Measurements from ENCODE around the gene COX4I2.

The COX4I2 gene

GRCh38 chr20:31679357-31680285 is 41.9 kb downstream of the COX4I2 start:
- no peak for DNase-seq (ENCODE audit: insufficient read length, low spot score)
- FAIRE-seq: no peak
- TF ChIP-seq POU2F2 (IDR thresholded peaks at IDR 0.05; ENCODE audit: low read depth, low read length) (no peak), SPI1 (IDR thresholded peaks at IDR 0.05; ENCODE audit: low read depth, low read length) (no peak), POLR2AphosphoS5 (IDR thresholded peaks at IDR 0.05; ENCODE audit: low read depth, low read length) (no peak), POLR2A (IDR thresholded peaks at IDR 0.05; ENCODE audit: low read depth, low read length) (no peak), TAF1 (IDR thresholded peaks at IDR 0.05; ENCODE audit: low read depth, low read length) (no peak), PAX5 (IDR thresholded peaks at IDR 0.05; ENCODE audit: insufficient read depth, low read length, severe bottlenecking) (no peak)

GRCh38 chr20:31680286-31681127 is 42.8 kb downstream of the COX4I2 start:
- FAIRE-seq: no peak
- no peak for DNase-seq (ENCODE audit: insufficient read length, low spot score)
- TF ChIP-seq PAX5 (IDR thresholded peaks at IDR 0.05; ENCODE audit: insufficient read depth, low read length, severe bottlenecking) (no peak), TAF1 (IDR thresholded peaks at IDR 0.05; ENCODE audit: low read depth, low read length) (no peak), POU2F2 (IDR thresholded peaks at IDR 0.05; ENCODE audit: low read depth, low read length) (no peak), POLR2A (IDR thresholded peaks at IDR 0.05; ENCODE audit: low read depth, low read length) (no peak)

DNA sequence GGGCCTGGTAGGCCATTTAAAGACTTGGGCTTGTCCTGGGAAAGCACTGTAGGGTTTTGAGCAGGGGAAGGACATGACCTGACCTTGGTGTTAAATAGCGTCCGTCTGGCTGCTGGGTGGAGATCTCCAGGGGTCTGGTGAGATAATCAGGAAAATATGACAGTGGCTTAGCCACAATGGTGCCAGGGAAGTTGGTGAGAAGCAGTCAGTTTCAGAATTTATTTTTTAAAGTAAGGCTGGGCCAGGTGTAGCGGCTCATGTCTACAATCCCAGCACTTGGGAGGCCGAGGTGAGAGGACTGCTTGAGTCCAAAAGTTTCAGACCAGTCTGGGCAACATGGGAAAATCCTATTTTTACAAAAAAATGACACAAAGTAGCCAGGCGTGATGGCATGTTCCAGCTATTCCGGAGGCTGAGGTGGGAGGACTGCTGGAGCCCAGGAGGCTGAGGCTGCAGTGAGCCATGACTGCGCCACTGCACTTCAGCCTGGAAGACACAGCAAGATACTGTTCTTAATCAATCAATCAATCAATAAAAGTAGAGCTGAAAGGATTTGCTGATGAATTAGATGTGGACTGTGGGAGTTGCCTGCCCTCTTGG is 43.5 kb downstream of the COX4I2 start:
- FAIRE-seq (no peak), DNase-seq (ENCODE audit: insufficient read length, low spot score) (no peak)
- no peak for TF ChIP-seq POLR2A (IDR thresholded peaks at IDR 0.05; ENCODE audit: low read depth, low read length)
- no peak for TF ChIP-seq SPI1 (IDR thresholded peaks at IDR 0.05; ENCODE audit: low read depth, low read length)
- TF ChIP-seq POU2F2 (IDR thresholded peaks at IDR 0.05; ENCODE audit: low read depth, low read length): no peak
- no peak for TF ChIP-seq POLR2AphosphoS5 (IDR thresholded peaks at IDR 0.05; ENCODE audit: low read depth, low read length)
- TF ChIP-seq PAX5 (IDR thresholded peaks at IDR 0.05; ENCODE audit: insufficient read depth, low read length, severe bottlenecking): no peak
- no peak for TF ChIP-seq TAF1 (IDR thresholded peaks at IDR 0.05; ENCODE audit: low read depth, low read length)

DNA sequence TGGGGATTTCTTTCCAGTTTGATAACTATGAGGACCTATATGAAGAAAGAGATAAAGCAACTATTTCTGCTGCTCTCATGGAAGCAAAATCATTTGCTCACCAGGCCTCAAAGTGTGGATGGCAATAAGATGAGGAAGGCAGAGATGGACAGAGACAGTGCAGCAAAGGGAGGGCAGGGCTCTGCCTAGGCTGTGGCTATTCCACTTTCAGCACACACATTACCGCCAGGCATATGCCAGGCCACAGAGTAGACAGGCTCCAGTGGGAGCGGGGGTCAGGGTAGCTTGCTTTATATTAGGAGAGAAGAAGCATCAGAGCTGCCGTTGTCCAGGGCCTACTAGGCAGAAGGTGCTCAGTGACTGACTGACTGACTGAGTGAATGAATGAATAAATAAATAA is 44.1 kb downstream of the COX4I2 start:
- no peak for TF ChIP-seq POLR2A (IDR thresholded peaks at IDR 0.05; ENCODE audit: low read depth, low read length)
- FAIRE-seq (no peak), DNase-seq (ENCODE audit: insufficient read length, low spot score) (no peak)

DNA sequence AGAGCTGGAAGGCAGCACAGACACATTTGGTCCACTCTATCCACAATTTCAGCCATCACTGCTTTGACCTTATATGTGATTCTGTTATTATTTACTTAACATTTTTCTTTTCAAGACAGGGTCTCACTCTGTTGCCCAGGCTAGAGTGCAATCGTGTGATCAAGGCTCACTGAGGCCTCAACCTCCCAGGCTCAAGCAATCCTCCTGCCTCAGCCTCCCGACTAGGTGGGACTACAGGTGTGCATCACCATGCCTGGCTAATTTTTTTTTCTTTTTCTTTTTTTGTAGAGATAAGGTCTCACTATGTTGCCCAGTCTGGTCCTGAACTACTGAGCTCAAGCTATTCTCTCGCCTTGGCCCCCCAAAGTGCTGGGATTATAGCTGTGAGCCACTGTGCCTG is 44.6 kb downstream of the COX4I2 start:
- FAIRE-seq (no peak), DNase-seq (ENCODE audit: insufficient read length, low spot score) (no peak)
- TF ChIP-seq SPI1 (IDR thresholded peaks at IDR 0.05; ENCODE audit: low read depth, low read length): no peak
- no peak for TF ChIP-seq POLR2AphosphoS5 (IDR thresholded peaks at IDR 0.05; ENCODE audit: low read depth, low read length)
- no peak for TF ChIP-seq POLR2A (IDR thresholded peaks at IDR 0.05; ENCODE audit: low read depth, low read length)
- no peak for TF ChIP-seq TAF1 (IDR thresholded peaks at IDR 0.05; ENCODE audit: low read depth, low read length)
- TF ChIP-seq POU2F2 (IDR thresholded peaks at IDR 0.05; ENCODE audit: low read depth, low read length): no peak
- TF ChIP-seq PAX5 (IDR thresholded peaks at IDR 0.05; ENCODE audit: insufficient read depth, low read length, severe bottlenecking): no peak

GRCh38 chr20:31682927-31683326 is 45.2 kb downstream of the COX4I2 start:
- TF ChIP-seq POLR2AphosphoS5 (IDR thresholded peaks at IDR 0.05; ENCODE audit: low read depth, low read length): no peak
- no peak for TF ChIP-seq POU2F2 (IDR thresholded peaks at IDR 0.05; ENCODE audit: low read depth, low read length)
- no peak for TF ChIP-seq POLR2A (IDR thresholded peaks at IDR 0.05; ENCODE audit: low read depth, low read length)
- TF ChIP-seq PAX5 (IDR thresholded peaks at IDR 0.05; ENCODE audit: insufficient read depth, low read length, severe bottlenecking): no peak
- no peak for TF ChIP-seq TAF1 (IDR thresholded peaks at IDR 0.05; ENCODE audit: low read depth, low read length)
- no peak for TF ChIP-seq SPI1 (IDR thresholded peaks at IDR 0.05; ENCODE audit: low read depth, low read length)
- DNase-seq (ENCODE audit: insufficient read length, low spot score): no peak
- no peak for FAIRE-seq

DNA sequence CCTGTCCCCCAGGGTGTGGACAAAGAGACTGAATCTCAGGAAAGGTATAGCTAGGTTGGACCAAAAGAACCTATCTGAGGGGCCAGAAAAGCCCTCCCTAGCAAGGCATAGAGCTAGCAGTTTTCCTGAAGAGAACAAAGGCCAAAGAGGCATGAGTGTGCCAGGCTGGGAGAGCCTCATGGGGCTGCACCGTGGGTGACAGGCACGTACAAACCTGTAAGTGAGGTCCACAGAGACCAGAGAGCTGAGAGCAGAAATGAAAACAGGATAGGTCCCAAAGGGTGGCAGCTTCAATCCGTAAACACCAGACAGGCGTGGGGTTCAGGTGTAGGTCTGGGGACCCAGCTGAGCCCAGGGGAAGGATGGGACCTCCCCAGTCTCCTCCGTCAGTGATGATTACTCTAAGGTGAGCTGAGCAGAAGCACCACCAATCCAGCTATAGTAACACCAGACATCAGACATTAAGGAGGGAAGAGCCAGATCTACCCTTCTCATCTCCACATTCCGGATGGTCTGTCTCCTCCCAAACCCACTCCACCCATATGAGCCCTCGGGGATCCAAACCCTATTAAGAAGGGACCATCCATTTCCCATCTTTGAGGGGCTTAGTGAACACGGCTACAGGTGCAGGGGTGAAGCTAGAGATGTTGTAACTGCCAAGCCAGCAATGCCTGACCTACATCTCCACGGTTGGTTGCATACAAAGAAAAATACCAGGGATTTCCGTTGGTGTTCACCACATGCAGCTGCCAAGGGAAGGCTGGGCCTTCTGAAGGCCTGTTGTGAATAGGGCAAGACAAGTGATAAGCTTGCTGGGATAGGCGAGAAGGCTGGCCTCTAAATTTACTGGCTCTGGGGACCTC is 46.7 kb downstream of the COX4I2 start:
- FAIRE-seq (peak; percentile 84), DNase-seq (ENCODE audit: insufficient read length, low spot score) (no peak)
- TF ChIP-seq PAX5 (IDR thresholded peaks at IDR 0.05; ENCODE audit: insufficient read depth, low read length, severe bottlenecking): peak; percentile 72
- TF ChIP-seq POU2F2 (IDR thresholded peaks at IDR 0.05; ENCODE audit: low read depth, low read length): no peak

DNA sequence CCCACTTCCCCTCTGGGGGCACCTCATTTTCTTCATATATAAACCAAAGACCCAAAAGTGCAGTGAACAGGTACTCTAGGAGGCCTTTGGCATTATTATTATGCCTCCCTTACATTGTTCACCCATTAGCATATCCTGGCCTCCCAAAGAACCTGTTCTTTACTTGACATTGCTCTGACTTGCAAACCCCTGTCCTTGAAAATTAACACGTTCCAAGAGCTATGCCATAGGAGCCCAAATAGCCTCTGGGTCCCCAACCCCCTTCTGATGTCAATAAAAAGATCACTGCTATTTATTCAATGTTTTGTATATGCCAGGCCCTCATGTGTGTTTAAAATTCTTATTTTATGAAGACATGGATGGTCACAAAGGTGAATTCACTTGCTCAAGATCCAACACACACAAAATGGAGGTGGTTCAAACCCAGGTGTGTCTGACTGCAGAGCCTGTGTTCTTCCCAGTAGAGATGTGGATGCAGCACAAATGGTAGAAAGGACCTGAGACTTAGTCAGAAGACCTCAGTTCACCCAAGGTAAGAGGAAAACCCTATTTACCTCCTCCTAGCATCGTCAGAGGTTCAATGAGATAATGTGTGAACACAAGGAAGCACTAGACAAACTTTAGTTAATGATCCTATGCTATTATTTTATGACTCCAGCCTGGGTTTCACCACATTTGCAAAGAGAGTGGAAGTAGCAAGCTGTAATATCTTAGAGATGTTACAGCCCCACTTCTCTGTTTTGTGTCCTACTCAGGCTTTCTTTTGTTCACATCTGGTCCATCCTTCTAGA is 48.3 kb downstream of the COX4I2 start:
- TF ChIP-seq SPI1 (IDR thresholded peaks at IDR 0.05; ENCODE audit: low read depth, low read length): no peak
- TF ChIP-seq POLR2A (IDR thresholded peaks at IDR 0.05; ENCODE audit: low read depth, low read length): no peak
- no peak for TF ChIP-seq TAF1 (IDR thresholded peaks at IDR 0.05; ENCODE audit: low read depth, low read length)
- no peak for TF ChIP-seq POU2F2 (IDR thresholded peaks at IDR 0.05; ENCODE audit: low read depth, low read length)
- TF ChIP-seq POLR2AphosphoS5 (IDR thresholded peaks at IDR 0.05; ENCODE audit: low read depth, low read length): no peak
- no peak for TF ChIP-seq PAX5 (IDR thresholded peaks at IDR 0.05; ENCODE audit: insufficient read depth, low read length, severe bottlenecking)
- no peak for FAIRE-seq

More for the DNA sequence above, 48.3 kb downstream of the COX4I2 start:
- DNase-seq (ENCODE audit: insufficient read length, low spot score): no peak
